ENCODE measurements around the gene VTI1B. TPM values are rescaled to one million over a fixed set of nuclear protein-coding genes. Genes with fewer than 3 reads are reported as not detected.

Gene VTI1B
- total and polyA plus RNA-seq, 4 donors = 26.5 to 76.3 (median 28.9) TPM

DNA sequence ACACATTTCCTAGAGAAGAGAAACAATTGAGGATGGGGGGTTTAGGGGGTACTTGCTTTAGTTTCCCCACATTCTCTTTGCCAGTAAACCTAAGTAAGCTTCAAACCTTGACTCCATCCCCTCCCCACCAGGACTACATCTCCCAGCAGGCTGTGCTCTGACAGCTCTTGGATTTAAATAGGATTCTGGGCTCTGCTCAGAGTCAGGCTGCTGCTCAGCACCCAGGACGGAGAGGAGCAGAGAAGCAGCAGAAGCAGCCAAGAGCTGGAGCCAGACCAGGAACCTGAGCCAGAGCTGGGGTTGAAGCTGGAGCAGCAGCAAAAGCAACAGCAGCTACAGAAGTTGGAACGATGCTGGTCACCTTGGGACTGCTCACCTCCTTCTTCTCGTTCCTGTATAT, 47.9 kb upstream of the VTI1B start:
- H3K36me3 ChIP-seq (ENCODE audit: control insufficient read depth in 4 of 4, insufficient read depth in 3 of 4, low read depth in 1 of 4, low read length in 3 of 4) = no peaks in the 10 kb centered on the region

DNA sequence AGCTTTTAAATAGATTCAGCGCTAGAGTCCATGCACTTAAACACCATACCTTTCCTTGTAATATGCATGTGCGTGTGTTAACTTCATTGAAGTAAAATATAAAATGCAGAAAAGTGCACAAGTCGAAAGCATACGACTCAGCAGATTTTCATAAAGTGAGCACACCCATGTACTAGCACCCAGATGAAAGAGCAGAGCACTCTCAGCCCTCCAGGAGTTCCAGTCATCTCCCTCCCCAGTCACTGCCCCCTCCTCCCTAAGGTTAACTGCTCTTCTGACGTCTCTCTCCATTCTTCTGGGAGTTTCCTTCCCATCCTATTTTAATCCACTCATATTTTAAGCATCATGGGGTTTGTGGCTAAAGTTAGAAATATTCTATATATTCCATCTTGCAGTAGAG, 47.4 kb upstream of the VTI1B start:
- H3K9ac ChIP-seq (ENCODE audit: low read depth in 1 of 2, low read length in 2 of 2) = no peak overlapping the region
- no peak for DNase-seq (ENCODE audit: low spot score)
- H3K4me3 ChIP-seq (ENCODE audit: low read depth in 1 of 3, low read length in 3 of 3) = no peak overlapping the region
- H3K9me3 ChIP-seq (ENCODE audit: control insufficient read depth in 4 of 4, low read length in 3 of 4) = no peaks in the 10 kb centered on the region
- H3K36me3 ChIP-seq (ENCODE audit: control insufficient read depth in 4 of 4, insufficient read depth in 3 of 4, low read depth in 1 of 4, low read length in 3 of 4) = no peaks in the 10 kb centered on the region
- H3K27me3 ChIP-seq (ENCODE audit: control insufficient read depth in 4 of 4, insufficient read depth in 4 of 4, low read length in 3 of 4) = no peaks in the 10 kb centered on the region
- 80% methylated on average over 5 of the region's 5 CpGs for WGBS
- peaks cover 0 to 8% (median 4%) of the 10 kb centered on the region in 4 donors for H3K4me1 ChIP-seq (ENCODE audit: control insufficient read depth in 4 of 4, insufficient read depth in 4 of 4, low read length in 3 of 4)
- no peak overlapping the region for H3K27ac ChIP-seq (ENCODE audit: low read depth in 1 of 2, low read length in 2 of 2)
- TF ChIP-seq, protein P1, sequence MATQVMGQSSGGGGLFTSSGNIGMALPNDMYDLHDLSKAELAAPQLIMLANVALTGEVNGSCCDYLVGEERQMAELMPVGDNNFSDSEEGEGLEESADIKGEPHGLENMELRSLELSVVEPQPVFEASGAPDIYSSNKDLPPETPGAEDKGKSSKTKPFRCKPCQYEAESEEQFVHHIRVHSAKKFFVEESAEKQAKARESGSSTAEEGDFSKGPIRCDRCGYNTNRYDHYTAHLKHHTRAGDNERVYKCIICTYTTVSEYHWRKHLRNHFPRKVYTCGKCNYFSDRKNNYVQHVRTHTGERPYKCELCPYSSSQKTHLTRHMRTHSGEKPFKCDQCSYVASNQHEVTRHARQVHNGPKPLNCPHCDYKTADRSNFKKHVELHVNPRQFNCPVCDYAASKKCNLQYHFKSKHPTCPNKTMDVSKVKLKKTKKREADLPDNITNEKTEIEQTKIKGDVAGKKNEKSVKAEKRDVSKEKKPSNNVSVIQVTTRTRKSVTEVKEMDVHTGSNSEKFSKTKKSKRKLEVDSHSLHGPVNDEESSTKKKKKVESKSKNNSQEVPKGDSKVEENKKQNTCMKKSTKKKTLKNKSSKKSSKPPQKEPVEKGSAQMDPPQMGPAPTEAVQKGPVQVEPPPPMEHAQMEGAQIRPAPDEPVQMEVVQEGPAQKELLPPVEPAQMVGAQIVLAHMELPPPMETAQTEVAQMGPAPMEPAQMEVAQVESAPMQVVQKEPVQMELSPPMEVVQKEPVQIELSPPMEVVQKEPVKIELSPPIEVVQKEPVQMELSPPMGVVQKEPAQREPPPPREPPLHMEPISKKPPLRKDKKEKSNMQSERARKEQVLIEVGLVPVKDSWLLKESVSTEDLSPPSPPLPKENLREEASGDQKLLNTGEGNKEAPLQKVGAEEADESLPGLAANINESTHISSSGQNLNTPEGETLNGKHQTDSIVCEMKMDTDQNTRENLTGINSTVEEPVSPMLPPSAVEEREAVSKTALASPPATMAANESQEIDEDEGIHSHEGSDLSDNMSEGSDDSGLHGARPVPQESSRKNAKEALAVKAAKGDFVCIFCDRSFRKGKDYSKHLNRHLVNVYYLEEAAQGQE (IDR thresholded peaks at IDR 0.05) = no peak
- TF ChIP-seq TAF1 (conservative IDR thresholded peaks at IDR 0.05) = no peak
- TF ChIP-seq EGR1 (IDR thresholded peaks at IDR 0.05; ENCODE audit: low read depth in 2 of 2) = no peak
- no peak for TF ChIP-seq YY1 (IDR thresholded peaks at IDR 0.05)
- no peak for TF ChIP-seq NR2F2 (IDR thresholded peaks at IDR 0.05)
- TF ChIP-seq FOXA2 (IDR thresholded peaks at IDR 0.05) = no peak
- TF ChIP-seq, protein P2, sequence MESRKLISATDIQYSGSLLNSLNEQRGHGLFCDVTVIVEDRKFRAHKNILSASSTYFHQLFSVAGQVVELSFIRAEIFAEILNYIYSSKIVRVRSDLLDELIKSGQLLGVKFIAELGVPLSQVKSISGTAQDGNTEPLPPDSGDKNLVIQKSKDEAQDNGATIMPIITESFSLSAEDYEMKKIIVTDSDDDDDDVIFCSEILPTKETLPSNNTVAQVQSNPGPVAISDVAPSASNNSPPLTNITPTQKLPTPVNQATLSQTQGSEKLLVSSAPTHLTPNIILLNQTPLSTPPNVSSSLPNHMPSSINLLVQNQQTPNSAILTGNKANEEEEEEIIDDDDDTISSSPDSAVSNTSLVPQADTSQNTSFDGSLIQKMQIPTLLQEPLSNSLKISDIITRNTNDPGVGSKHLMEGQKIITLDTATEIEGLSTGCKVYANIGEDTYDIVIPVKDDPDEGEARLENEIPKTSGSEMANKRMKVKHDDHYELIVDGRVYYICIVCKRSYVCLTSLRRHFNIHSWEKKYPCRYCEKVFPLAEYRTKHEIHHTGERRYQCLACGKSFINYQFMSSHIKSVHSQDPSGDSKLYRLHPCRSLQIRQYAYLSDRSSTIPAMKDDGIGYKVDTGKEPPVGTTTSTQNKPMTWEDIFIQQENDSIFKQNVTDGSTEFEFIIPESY (IDR thresholded peaks at IDR 0.05) = no peak
- TF ChIP-seq RAD21 (IDR thresholded peaks at IDR 0.05) = no peak

More for the DNA sequence above, 47.9 kb upstream of the VTI1B start:
- 18% methylated on average over 3 of the region's 3 CpGs for WGBS
- no peak overlapping the region for H3K9ac ChIP-seq (ENCODE audit: low read depth in 1 of 2, low read length in 2 of 2)
- no peak overlapping the region for H3K27ac ChIP-seq (ENCODE audit: low read depth in 1 of 2, low read length in 2 of 2)
- TF ChIP-seq GABPA (IDR thresholded peaks at IDR 0.05 in 1 of 2, conservative IDR thresholded peaks at IDR 0.05 in 1 of 2) (no peak), EGR1 (IDR thresholded peaks at IDR 0.05; ENCODE audit: low read depth in 2 of 2) (no peak), YY1 (IDR thresholded peaks at IDR 0.05) (no peak), HNF4G (IDR thresholded peaks at IDR 0.05) (no peak), JUND (IDR thresholded peaks at IDR 0.05) (no peak), FOXA1 (IDR thresholded peaks at IDR 0.05) (no peak), TAF1 (conservative IDR thresholded peaks at IDR 0.05) (no peak), FOXA2 (IDR thresholded peaks at IDR 0.05) (no peak), HNF4A (conservative IDR thresholded peaks at IDR 0.05) (no peak), NR2F2 (IDR thresholded peaks at IDR 0.05) (no peak), SP1 (IDR thresholded peaks at IDR 0.05) (no peak), RXRA (IDR thresholded peaks at IDR 0.05) (no peak)
- TF ChIP-seq, protein P1 (IDR thresholded peaks at IDR 0.05) = no peak
- TF ChIP-seq, protein P2 (IDR thresholded peaks at IDR 0.05) = no peak
- TF ChIP-seq, protein P3, sequence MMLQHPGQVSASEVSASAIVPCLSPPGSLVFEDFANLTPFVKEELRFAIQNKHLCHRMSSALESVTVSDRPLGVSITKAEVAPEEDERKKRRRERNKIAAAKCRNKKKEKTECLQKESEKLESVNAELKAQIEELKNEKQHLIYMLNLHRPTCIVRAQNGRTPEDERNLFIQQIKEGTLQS (IDR thresholded peaks at IDR 0.05) = no peak
- TF ChIP-seq, protein P4, sequence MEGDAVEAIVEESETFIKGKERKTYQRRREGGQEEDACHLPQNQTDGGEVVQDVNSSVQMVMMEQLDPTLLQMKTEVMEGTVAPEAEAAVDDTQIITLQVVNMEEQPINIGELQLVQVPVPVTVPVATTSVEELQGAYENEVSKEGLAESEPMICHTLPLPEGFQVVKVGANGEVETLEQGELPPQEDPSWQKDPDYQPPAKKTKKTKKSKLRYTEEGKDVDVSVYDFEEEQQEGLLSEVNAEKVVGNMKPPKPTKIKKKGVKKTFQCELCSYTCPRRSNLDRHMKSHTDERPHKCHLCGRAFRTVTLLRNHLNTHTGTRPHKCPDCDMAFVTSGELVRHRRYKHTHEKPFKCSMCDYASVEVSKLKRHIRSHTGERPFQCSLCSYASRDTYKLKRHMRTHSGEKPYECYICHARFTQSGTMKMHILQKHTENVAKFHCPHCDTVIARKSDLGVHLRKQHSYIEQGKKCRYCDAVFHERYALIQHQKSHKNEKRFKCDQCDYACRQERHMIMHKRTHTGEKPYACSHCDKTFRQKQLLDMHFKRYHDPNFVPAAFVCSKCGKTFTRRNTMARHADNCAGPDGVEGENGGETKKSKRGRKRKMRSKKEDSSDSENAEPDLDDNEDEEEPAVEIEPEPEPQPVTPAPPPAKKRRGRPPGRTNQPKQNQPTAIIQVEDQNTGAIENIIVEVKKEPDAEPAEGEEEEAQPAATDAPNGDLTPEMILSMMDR (IDR thresholded peaks at IDR 0.05; ENCODE audit: low read depth, low read length, missing input control) = no peak
- H3K4me3 ChIP-seq (ENCODE audit: low read depth in 1 of 3, low read length in 3 of 3) = no peak overlapping the region
- no peaks in the 10 kb centered on the region for H3K27me3 ChIP-seq (ENCODE audit: control insufficient read depth in 4 of 4, insufficient read depth in 4 of 4, low read length in 3 of 4)
- H3K9me3 ChIP-seq (ENCODE audit: control insufficient read depth in 4 of 4, low read length in 3 of 4) = no peaks in the 10 kb centered on the region
- peaks cover 0 to 8% (median 4%) of the 10 kb centered on the region in 4 donors for H3K4me1 ChIP-seq (ENCODE audit: control insufficient read depth in 4 of 4, insufficient read depth in 4 of 4, low read length in 3 of 4)
- no peak for DNase-seq (ENCODE audit: low spot score)
